Left forelimb (tissue), 1 donor: Measurements from ENCODE around the gene ELL.
"Not testable (repeated sequence)": the region's sequence is repeated elsewhere in the genome, so short reads cannot be mapped to it uniquely, and the experiment has no call there.

Experiments
- DNase-seq: peaks from one replicate; pipeline ENCODE4 v3.0.0-alpha.2; 2018; ENCODE audit warnings: low spot score

ELL gene

GRCh38 chr19:18531485-18531884 is 9.6 kb upstream of the ELL start:
- DNase-seq, result no peak

- no peak for DNase-seq
Observed at GRCh38 chr19:18529782-18530181, 7.9 kb upstream of the ELL start.

- no peak for DNase-seq
Observed at GRCh38 chr19:18526316-18526715, 4.4 kb upstream of the ELL start.

GRCh38 chr19:18523841-18524240 is 2.0 kb upstream of the ELL start:
- DNase-seq, result no peak

- not testable (repeated sequence) for DNase-seq
Observed at GRCh38 chr19:18522862-18523440, 1.1 kb upstream of the ELL start.

GRCh38 chr19:18522124-18522861 is 423 bp upstream of the ELL start:
- peak; percentile 100 for DNase-seq

GRCh38 chr19:18520848-18521691 is 800 bp downstream of the ELL start:
- DNase-seq, result no peak

GRCh38 chr19:18519962-18520847 is 1.7 kb downstream of the ELL start:
- no peak for DNase-seq

- no peak for DNase-seq
Observed at GRCh38 chr19:18518639-18519038, 3.2 kb downstream of the ELL start.

GRCh38 chr19:18517606-18518005 is 4.3 kb downstream of the ELL start:
- DNase-seq, result no peak

GRCh38 chr19:18515959-18516358 is 5.9 kb downstream of the ELL start:
- no peak for DNase-seq

- DNase-seq, result no peak
Observed at GRCh38 chr19:18514800-18515682, 6.8 kb downstream of the ELL start.

GRCh38 chr19:18513868-18514267 is 8.0 kb downstream of the ELL start:
- no peak for DNase-seq

GRCh38 chr19:18510216-18510615 is 11.7 kb downstream of the ELL start:
- DNase-seq, result no peak

GRCh38 chr19:18508585-18508984 is 13.3 kb downstream of the ELL start:
- DNase-seq, result no peak

GRCh38 chr19:18507727-18508440 is 14.0 kb downstream of the ELL start:
- DNase-seq, result no peak

GRCh38 chr19:18507021-18507726 is 14.7 kb downstream of the ELL start:
- no peak for DNase-seq

GRCh38 chr19:18506101-18506930 is 15.6 kb downstream of the ELL start:
- no peak for DNase-seq
